IPS-18a (cell line): ENCODE data around the gene SYVN1.

ENCODE experiments used
- H3K27ac ChIP-seq: one replicate; pipeline ENCODE4 v1.5.1; 2013; ENCODE audit warnings: low read length
- H3K27me3 ChIP-seq: one replicate; pipeline ENCODE4 v1.6.1; 2013; ENCODE audit warnings: mild to moderate bottlenecking, low read length; ENCODE audit not compliant: control insufficient read depth, insufficient read depth
- H3K36me3 ChIP-seq: one replicate; pipeline ENCODE4 v1.6.1; 2013; ENCODE audit warnings: low read depth, low read length; ENCODE audit not compliant: control insufficient read depth
- H3K4me1 ChIP-seq: one replicate; pipeline ENCODE4 v1.6.1; 2013; ENCODE audit warnings: low read depth, low read length; ENCODE audit not compliant: control insufficient read depth
- H3K4me3 ChIP-seq: one replicate; pipeline ENCODE4 v1.5.1; 2013; ENCODE audit warnings: low read length
- H3K9ac ChIP-seq: one replicate; pipeline ENCODE4 v1.6.1; 2013; ENCODE audit warnings: mild to moderate bottlenecking, low read length, moderate library complexity
- H3K9me3 ChIP-seq: one replicate; pipeline ENCODE4 v1.6.1; 2013; ENCODE audit warnings: low read depth, low read length; ENCODE audit not compliant: control insufficient read depth

Gene SYVN1

DNA sequence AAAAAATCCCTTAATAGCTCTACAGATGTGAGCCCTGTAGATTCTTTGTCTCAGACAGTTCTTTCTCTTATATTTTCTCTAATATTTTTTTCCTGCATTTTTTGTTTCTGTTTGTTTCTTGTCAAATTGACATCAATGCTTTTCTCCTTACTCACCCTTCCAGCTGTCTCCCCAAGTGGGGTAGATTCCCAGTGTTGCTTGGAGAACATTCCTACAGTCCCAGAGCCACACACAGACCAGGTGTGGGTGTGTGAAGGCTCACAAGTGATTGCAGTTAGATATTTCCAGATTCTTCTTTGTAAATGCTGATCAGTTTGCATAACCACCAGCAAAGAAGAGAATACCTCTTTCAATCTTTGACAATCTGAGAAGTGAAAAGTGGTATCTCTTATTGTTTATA is 30.8 kb downstream of the SYVN1 start:
- H3K36me3 ChIP-seq: no peaks in the 10 kb centered on the region
- no peaks in the 10 kb centered on the region for H3K9me3 ChIP-seq
- no peak overlapping the region for H3K9ac ChIP-seq
- H3K27me3 ChIP-seq: no peaks in the 10 kb centered on the region
- no peak overlapping the region for H3K4me3 ChIP-seq
- H3K4me1 ChIP-seq: no peaks in the 10 kb centered on the region
- H3K27ac ChIP-seq: no peak overlapping the region

DNA sequence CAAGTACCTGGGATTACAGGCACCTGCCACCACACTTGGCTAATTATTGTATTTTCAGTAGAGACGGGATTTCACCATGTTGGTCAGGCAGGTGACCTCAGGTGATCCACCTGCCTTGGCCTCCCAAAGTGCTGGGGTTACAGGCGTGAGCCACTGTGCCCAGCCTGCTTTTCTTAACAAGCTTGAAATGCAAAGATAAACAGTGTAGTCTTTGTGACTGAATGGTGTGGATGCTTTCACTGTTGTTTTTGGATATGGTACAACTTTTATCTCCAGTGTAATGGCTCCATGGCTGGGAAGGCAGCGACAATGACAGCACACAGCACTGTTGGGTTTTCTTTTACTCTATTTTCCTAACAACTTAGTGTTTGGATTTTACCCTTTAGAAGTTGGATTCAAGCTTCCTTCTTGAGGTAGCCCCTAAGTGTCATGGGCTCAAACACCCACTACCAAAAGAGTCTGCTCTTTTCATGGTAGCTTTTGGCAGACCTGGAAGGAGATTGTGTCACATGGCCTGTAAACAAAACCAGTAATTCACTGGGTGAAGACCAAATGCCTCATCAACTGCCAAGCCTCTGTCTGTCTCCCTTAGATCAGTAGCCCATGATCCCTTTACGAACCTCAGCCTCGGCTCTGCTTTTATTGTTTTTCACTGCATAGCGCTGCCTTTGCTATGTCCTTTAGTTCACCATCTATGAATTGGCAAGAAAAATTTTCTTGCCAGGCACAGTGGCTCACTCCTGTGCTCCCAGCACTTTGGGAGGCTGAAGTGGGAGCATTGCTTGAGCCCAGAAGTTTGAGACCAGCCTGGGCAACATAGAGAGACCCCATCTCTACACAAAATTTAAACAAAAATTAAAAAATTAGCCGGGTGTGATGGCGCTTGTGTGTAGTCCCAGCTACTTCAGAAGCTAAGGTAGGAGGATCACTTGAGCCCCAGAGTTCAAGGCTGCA is 31.9 kb downstream of the SYVN1 start:
- Histone ChIP-seq H3K36me3 (no peaks in the 10 kb centered on the region), H3K9ac (no peak overlapping the region), H3K9me3 (no peaks in the 10 kb centered on the region), H3K4me3 (no peak overlapping the region), H3K27ac (no peak overlapping the region), H3K27me3 (no peaks in the 10 kb centered on the region), H3K4me1 (no peaks in the 10 kb centered on the region)

DNA sequence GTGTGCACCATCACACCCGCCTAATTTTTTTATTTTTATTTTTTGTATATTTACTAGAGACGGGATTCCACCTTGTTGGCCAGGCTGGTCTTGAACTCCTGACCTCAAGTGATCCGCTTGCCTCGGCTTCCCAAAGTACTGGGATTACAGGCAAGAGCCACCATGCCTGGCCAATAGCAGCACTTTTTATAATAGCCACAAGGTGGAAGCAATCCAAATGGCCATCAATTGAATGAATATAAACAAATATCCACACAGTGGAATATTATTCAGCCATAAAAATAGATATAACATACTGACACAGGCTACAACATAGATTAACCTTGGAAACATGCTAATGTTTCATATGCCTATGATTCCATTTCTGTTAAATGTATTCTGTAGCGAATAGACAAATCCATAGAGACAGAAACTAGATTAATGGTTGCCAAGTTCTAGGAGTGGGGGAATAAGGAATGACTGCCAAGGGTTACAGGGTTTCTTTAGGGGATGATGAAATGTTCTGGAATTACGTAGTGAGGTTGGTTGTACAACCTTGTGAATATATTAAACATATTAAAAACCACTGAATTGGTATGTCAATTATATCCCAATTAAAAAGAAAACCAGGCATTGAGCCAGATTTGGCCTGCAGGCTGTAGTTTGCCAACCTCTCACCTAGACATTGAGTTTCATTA is 33.5 kb downstream of the SYVN1 start:
- no peak overlapping the region for H3K27ac ChIP-seq
- H3K36me3 ChIP-seq: no peaks in the 10 kb centered on the region
- no peak overlapping the region for H3K9ac ChIP-seq
- no peak overlapping the region for H3K4me3 ChIP-seq
- peaks cover 5% of the 10 kb centered on the region for H3K4me1 ChIP-seq
- H3K27me3 ChIP-seq: no peaks in the 10 kb centered on the region
- no peaks in the 10 kb centered on the region for H3K9me3 ChIP-seq

DNA sequence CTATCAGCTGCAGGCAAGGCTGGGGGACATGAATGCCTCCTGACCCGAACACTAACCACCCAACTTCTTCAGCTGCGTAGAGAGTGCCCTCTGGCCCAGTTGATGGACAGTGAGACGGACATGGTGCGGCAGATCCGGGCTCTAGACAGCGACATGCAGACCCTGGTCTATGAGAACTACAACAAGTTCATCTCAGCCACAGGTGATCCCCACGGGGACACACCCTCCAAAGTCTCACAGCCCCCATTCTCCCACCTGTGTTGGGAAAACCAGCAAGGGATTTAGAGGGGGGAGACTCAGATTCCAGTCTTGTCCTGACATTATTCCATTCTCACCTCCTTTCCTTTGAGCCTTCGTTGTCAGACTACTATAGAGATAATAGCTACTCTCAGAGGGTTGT is 37.4 kb downstream of the SYVN1 start:
- no peaks in the 10 kb centered on the region for H3K27me3 ChIP-seq
- H3K27ac ChIP-seq: no peak overlapping the region
- peak overlapping the region; percentile 90 for H3K4me3 ChIP-seq
- no peak overlapping the region for H3K9ac ChIP-seq
- no peaks in the 10 kb centered on the region for H3K36me3 ChIP-seq
- H3K9me3 ChIP-seq: no peaks in the 10 kb centered on the region
- H3K4me1 ChIP-seq: peaks cover 7% of the 10 kb centered on the region

DNA sequence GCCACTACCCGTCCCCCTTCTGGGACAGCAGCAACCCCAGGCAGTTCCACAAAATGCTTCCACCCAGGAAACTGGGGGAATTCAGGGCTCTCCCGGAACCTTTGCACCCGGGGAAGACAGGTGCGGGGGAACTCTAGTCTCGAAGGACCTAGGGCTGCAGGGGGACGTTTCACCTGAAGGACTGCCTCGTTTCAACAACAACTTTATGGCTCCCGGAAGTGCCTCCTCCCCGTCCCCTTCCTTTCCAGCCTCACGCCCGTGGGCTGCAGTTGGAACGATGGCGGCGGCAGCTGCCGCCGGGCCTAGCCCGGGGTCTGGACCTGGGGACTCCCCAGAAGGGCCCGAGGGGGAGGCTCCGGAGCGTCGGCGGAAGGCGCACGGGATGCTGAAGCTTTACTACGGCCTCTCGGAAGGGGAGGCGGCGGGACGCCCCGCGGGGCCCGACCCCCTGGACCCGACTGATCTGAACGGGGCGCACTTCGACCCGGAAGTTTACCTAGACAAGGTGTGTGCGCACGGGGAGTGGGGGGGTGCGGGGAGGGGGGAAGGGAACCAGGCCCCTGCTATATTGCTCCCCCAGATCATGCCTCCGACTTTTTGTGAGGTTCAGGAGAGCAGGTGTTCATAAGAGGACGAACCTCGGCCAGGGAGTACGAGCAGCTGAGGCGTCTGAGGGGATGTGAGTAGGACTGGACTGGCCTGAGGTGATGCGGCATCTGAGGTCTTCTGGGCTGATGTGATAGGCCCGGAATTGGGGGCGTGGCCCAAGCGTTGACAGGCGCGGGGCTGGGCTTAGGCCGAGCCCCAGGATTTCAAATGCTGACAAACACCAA is 38.1 kb downstream of the SYVN1 start, which contains the start of gene VPS51:
TSS of gene VPS51 (plus strand) at position 241 of the 833 bp plus-strand sequence. CDS start at position 278, 37 bp downstream.
- Histone ChIP-seq H3K27ac (peak within 1 kb of the TSS; percentile 63), H3K27me3 (no peaks in the 10 kb centered on the region), H3K9ac (peak within 1 kb of the TSS; percentile 65), H3K36me3 (no peaks in the 10 kb centered on the region), H3K9me3 (no peaks in the 10 kb centered on the region), H3K4me1 (peaks cover 7% of the 10 kb centered on the region), H3K4me3 (peak within 1 kb of the TSS; percentile 90)

DNA sequence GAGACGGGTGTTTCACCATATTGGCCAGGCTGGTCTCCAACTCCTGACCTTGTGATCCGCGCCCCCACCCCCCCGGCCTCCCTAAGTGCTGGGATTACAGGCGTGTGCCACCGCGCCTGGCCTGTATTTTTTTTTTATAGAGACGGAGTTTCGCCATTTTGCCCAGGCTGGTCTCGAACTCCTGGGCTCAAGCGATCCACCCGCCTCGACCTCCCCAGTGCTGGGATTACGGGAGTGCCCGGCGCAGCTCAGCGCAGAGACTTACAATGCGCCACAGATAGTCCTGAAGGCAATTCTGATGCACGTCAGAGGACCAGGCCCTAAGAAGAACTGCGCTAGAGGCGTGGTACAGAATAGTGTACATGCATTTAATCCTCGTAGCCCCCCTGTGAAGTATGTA is 38.9 kb downstream of the SYVN1 start:
- Histone ChIP-seq H3K27ac (peak overlapping the region; percentile 63), H3K9ac (peak overlapping the region; percentile 65), H3K9me3 (no peaks in the 10 kb centered on the region), H3K27me3 (no peaks in the 10 kb centered on the region), H3K36me3 (no peaks in the 10 kb centered on the region), H3K4me3 (peak overlapping the region; percentile 90), H3K4me1 (peaks cover 7% of the 10 kb centered on the region)

DNA sequence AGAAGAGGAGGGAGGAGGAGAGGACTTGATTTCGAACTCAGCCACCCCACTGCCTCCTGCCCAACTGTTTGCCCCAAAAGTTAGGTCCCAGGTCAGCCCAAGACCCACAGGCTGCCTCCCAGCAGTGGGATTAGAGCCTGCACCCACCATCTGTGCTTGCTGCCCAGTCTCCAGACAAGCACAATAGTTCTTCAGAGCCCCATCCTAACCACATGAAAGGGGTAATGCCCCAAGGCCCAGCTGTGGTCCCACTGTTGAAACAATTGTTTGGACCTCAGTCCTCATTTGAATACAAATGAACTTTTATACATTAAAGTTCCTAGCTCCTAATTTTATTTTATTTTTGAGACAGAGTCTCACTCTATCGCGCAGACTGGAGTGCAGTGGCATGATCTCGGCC is 43.7 kb downstream of the SYVN1 start:
- H3K4me3 ChIP-seq: no peak overlapping the region
- peaks cover 18% of the 10 kb centered on the region for H3K36me3 ChIP-seq
- H3K4me1 ChIP-seq: peaks cover under 1% of the 10 kb centered on the region
- no peak overlapping the region for H3K9ac ChIP-seq
- no peaks in the 10 kb centered on the region for H3K9me3 ChIP-seq
- no peak overlapping the region for H3K27ac ChIP-seq
- no peaks in the 10 kb centered on the region for H3K27me3 ChIP-seq

DNA sequence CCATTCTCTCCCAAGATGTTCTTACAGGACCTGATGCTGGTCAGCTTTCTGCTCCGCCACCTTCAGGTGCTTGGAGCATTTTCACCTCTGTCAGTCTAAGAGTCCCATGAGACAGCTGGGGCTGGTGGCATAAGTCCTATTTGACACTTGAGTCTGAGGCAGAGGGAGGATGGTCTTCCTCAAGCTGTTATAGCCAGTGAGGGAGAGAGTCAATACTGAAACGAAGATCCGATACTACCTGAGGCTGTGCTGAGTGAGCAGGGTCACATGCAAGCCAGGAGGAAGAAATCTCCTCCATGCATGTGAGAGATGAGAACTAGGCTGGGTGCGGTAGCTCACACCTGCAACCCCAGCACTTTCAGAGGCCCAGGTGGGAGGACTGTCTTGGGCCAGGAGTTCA is 44.7 kb downstream of the SYVN1 start:
- no peaks in the 10 kb centered on the region for H3K4me1 ChIP-seq
- no peak overlapping the region for H3K27ac ChIP-seq
- H3K9ac ChIP-seq: no peak overlapping the region

DNA sequence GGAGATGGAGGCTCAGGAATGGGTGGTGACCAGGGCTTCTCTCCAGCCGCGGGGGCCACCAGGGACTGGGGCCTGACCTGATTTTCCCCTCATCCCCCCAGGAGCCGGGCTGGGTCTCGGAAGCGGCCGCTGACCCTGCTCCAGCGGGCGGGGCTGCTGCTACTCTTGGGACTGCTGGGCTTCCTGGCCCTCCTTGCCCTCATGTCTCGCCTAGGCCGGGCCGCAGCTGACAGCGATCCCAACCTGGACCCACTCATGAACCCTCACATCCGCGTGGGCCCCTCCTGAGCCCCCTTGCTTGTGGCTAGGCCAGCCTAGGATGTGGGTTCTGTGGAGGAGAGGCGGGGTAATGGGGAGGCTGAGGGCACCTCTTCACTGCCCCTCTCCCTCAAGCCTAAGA is 46.5 kb downstream of the SYVN1 start:
- H3K9me3 ChIP-seq: no peaks in the 10 kb centered on the region
- peaks cover 3% of the 10 kb centered on the region for H3K4me1 ChIP-seq
- H3K27ac ChIP-seq: no peak overlapping the region
- H3K4me3 ChIP-seq: no peak overlapping the region
- no peaks in the 10 kb centered on the region for H3K27me3 ChIP-seq
- H3K36me3 ChIP-seq: peaks cover 18% of the 10 kb centered on the region
- H3K9ac ChIP-seq: no peak overlapping the region

More for the DNA sequence above, 44.7 kb downstream of the SYVN1 start:
- H3K9me3 ChIP-seq: no peaks in the 10 kb centered on the region
- no peaks in the 10 kb centered on the region for H3K27me3 ChIP-seq
- H3K36me3 ChIP-seq: peaks cover 18% of the 10 kb centered on the region
- H3K4me3 ChIP-seq: no peak overlapping the region

DNA sequence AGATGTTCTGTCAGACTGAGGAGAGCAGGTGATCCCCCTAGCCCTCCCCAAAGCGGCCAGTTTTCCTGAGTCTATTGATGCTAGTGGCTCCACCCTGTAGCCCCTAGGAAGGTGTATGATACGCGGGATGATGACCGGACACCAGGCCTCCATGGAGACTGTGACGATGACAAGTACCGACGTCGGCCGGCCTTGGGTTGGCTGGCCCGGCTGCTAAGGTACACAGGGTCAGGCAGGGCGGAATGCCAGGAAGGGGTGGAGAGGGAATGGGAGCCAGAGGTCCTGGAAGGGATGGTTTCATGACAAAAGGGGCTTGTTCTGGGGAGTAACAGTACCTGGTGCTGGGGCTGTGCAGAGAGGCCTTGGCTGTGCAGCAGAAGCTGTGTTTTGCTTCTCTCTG is 47.1 kb downstream of the SYVN1 start:
- no peaks in the 10 kb centered on the region for H3K9me3 ChIP-seq
- no peak overlapping the region for H3K9ac ChIP-seq
- H3K4me1 ChIP-seq: peaks cover 5% of the 10 kb centered on the region
- H3K36me3 ChIP-seq: peaks cover 18% of the 10 kb centered on the region
- no peaks in the 10 kb centered on the region for H3K27me3 ChIP-seq
- no peak overlapping the region for H3K27ac ChIP-seq
- H3K4me3 ChIP-seq: no peak overlapping the region

DNA sequence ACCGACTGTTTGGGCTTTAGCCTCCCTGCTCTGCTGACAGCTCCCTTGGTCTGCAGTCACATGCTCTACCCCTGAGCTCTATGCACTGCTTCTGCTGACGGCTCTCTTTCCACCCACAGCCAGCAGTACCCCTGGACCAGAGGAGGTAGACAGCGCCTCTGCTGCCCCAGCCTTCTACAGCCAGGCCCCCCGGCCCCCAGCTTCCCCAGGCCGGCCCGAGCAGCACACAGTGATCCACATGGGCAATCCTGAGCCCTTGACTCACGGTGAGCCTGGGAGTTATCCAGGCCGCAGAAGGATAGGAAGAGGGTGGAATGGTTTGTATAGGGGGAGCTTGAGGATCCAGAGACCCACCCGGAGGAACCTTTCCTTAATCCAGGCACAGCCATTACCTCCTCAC is 47.5 kb downstream of the SYVN1 start:
- Histone ChIP-seq H3K36me3 (peaks cover 20% of the 10 kb centered on the region), H3K9ac (no peak overlapping the region), H3K9me3 (no peaks in the 10 kb centered on the region), H3K27ac (no peak overlapping the region), H3K4me3 (no peak overlapping the region), H3K4me1 (peaks cover 5% of the 10 kb centered on the region), H3K27me3 (no peaks in the 10 kb centered on the region)
